ENCODE measurements around the gene MFGE8.
A peak's percentile ranks its signal among the peaks of the same experiment; 100 is the strongest.

The MFGE8 gene

GRCh38 chr15:88918738-88919137 lies 5.6 kb upstream of the MFGE8 start:
- no peak for DNase-seq (ENCODE audit: low read depth)

GRCh38 chr15:88917760-88918159 lies 4.6 kb upstream of the MFGE8 start:
- DNase-seq (ENCODE audit: low read depth) = no peak

GRCh38 chr15:88915354-88915753 lies 2.2 kb upstream of the MFGE8 start:
- DNase-seq (ENCODE audit: low read depth) = no peak

GRCh38 chr15:88913850-88914169 lies 631 bp upstream of the MFGE8 start:
- DNase-seq (ENCODE audit: low read depth) = no peak

- no peak for DNase-seq (ENCODE audit: low read depth)
These were observed 668 bp downstream of the MFGE8 start for GRCh38 chr15:88912500-88912921.

GRCh38 chr15:88911766-88912118 lies 1.4 kb downstream of the MFGE8 start:
- DNase-seq (ENCODE audit: low read depth) = no peak

GRCh38 chr15:88909956-88910831 lies 3.0 kb downstream of the MFGE8 start:
- DNase-seq (ENCODE audit: low read depth) = no peak

- DNase-seq (ENCODE audit: low read depth) = no peak
These were observed 4.2 kb downstream of the MFGE8 start for GRCh38 chr15:88908697-88909621.

GRCh38 chr15:88908123-88908522 lies 5.1 kb downstream of the MFGE8 start:
- DNase-seq (ENCODE audit: low read depth) = no peak

- DNase-seq (ENCODE audit: low read depth) = no peak
These were observed 6.1 kb downstream of the MFGE8 start for GRCh38 chr15:88907111-88907510.

GRCh38 chr15:88906551-88906950 lies 6.6 kb downstream of the MFGE8 start:
- no peak for DNase-seq (ENCODE audit: low read depth)

GRCh38 chr15:88906130-88906529 lies 7.0 kb downstream of the MFGE8 start:
- DNase-seq (ENCODE audit: low read depth) = no peak

- no peak for DNase-seq (ENCODE audit: low read depth)
These were observed 7.6 kb downstream of the MFGE8 start for GRCh38 chr15:88905576-88905975.

GRCh38 chr15:88904624-88905327 lies 8.4 kb downstream of the MFGE8 start:
- DNase-seq (ENCODE audit: low read depth) = peak; percentile 81

GRCh38 chr15:88904257-88904623 lies 8.9 kb downstream of the MFGE8 start:
- no peak for DNase-seq (ENCODE audit: low read depth)

- DNase-seq (ENCODE audit: low read depth) = no peak
These were observed 10.3 kb downstream of the MFGE8 start for GRCh38 chr15:88902846-88903245.

- no peak for DNase-seq (ENCODE audit: low read depth)
These were observed 10.9 kb downstream of the MFGE8 start for GRCh38 chr15:88902221-88902835.

- no peak for DNase-seq (ENCODE audit: low read depth)
These were observed 11.5 kb downstream of the MFGE8 start for GRCh38 chr15:88901508-88902220.

- no peak for DNase-seq (ENCODE audit: low read depth)
These were observed 12.2 kb downstream of the MFGE8 start for GRCh38 chr15:88900982-88901418.

GRCh38 chr15:88900309-88900981 lies 12.7 kb downstream of the MFGE8 start:
- no peak for DNase-seq (ENCODE audit: low read depth)

- no peak for DNase-seq (ENCODE audit: low read depth)
These were observed 13.9 kb downstream of the MFGE8 start for GRCh38 chr15:88899251-88899650.

Data from stimulated activated CD8-positive, alpha-beta memory T cell treated with anti-CD3 and anti-CD28 coated beads, Interleukin-12 subunit alpha, Interleukin-12 subunit beta, amount 100 ng/mL, for 1 hour (primary cell).